Stimulated activated CD8-positive, alpha-beta memory T cell treated with anti-CD3 and anti-CD28 coated beads, Interleukin-12 subunit alpha, Interleukin-12 subunit beta, amount 100 ng/mL, for 1 hour (primary cell): Measurements from ENCODE around the gene ODF4.
"Not testable (repeated sequence)": the region's sequence is repeated elsewhere in the genome, so short reads cannot be mapped to it uniquely, and the experiment has no call there.

Source experiments
- DNase-seq: peaks from one replicate; pipeline ENCODE4 v3.0.0-alpha.2; 2020; ENCODE audit warnings: low read depth

The ODF4 gene

GRCh38 chr17:8326511-8327302, 12.9 kb upstream of the ODF4 start:
- no peak for DNase-seq

GRCh38 chr17:8327303-8327649, 12.4 kb upstream of the ODF4 start:
- DNase-seq = no peak

GRCh38 chr17:8332128-8332527, 7.5 kb upstream of the ODF4 start:
- no peak for DNase-seq

DNA sequence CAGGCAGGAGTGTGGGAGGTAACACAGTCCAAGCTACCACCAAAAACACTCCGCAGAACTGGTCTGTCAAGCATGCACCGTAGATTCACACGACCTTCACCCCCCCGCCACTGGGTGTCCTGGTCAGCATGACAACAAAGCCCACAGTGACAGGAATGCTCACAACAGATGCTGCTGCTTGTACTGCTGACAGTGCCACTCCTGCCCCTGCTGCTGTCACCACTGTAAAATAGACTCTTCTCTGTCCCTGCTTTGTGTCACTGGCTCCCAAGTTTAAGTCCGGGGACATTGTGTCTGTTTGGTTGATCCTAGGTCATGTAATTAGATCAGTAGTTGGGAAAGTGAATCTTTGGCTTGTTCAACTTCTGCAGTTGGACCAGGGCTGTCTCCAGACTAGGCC, 7.0 kb upstream of the ODF4 start:
- no peak for DNase-seq

DNA sequence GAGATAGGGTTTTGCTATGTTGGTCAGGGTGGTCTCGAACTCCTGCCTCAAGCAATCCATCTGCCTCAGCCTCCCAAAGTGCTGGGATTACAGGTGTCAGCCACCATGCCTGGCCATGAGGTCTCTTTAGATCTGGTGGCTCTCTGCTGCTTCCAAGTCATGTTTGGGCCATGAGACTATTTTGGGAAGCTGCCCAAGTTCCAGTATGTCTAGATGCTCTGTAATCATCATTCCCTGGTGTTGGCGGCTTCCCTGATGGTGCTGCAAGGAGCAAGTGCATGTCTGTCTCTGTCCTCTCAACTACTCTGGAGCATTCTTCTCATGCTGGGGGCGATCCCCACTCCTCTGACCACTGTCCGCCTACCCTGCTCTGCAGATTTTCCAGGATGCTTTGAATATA, 6.4 kb upstream of the ODF4 start:
- no peak for DNase-seq

GRCh38 chr17:8337802-8338752, 1.6 kb upstream of the ODF4 start:
- no peak for DNase-seq

- DNase-seq = no peak
Measured at GRCh38 chr17:8338753-8339140, 893 bp upstream of the ODF4 start.

DNA sequence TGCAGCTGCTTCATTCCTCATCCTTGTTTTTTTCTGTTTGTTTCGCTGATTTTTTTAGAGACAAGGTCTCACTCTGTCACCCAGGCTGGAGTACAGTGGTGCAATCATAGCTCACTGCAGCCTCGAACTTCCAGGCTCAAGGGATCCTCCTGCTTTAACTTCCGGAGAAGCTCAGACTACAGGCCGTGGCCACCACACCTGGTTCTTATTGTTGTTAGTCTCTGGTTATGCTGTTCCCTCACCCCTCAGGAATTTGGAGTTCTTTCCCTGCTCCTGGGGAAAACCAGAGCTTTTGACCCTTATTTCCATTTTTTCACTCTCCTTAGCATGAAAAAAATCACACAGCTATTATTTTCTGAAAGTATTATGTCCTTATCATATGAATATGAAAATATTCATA, 1.8 kb downstream of the ODF4 start:
- DNase-seq = no peak

DNA sequence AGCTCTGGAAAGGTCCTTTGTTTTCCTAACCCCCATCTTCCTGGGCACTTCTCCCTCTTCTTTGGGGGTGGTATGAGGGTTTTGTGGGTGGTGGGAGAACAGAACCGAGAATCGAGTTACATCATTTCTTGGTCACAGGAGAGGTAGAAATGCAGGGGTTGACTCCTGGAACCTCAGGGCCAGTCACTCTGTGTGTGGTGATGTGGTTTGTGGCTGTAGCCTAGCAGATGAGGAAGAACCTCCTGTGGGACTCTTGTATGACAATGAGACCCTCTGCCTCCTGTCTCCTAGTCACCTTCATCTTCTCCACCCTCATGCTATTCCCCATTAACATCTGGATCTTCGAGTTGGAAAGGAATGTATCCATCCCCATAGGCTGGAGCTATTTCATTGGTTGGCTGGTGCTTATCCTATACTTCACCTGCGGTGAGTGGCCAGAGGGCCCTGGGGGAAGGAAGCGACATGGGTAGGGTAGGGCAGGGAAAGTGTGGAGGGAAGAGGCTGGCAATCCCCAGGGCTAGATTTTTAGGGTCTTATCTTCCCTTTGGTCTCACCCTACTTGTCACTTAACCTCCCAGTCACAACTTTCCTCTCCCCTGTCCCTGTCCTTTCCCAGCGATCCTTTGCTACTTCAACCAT, 5.5 kb downstream of the ODF4 start:
- no peak for DNase-seq

GRCh38 chr17:8345951-8346665, 6.5 kb downstream of the ODF4 start:
- DNase-seq = no peak

- DNase-seq = not testable (repeated sequence)
Measured at GRCh38 chr17:8347001-8347400, 7.4 kb downstream of the ODF4 start.

DNA sequence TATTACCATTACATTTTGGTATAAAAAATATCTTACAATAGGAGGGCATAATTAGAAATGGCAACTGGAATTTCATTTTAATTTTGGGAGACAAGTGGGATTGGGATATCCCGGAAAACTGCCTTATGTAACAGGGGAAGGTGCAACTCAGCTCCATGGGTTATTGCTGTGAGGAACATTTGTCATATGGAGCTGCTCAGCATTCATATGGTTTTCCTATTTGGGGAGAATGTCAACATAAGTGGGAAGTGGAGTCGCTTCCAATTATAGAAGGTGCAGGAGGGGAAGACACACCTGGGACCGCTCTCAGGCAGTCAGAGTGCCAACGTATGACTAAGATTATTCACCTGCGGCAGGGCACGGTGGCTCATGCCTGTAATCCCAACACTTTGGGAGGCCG, 10.7 kb downstream of the ODF4 start:
- DNase-seq = no peak

DNA sequence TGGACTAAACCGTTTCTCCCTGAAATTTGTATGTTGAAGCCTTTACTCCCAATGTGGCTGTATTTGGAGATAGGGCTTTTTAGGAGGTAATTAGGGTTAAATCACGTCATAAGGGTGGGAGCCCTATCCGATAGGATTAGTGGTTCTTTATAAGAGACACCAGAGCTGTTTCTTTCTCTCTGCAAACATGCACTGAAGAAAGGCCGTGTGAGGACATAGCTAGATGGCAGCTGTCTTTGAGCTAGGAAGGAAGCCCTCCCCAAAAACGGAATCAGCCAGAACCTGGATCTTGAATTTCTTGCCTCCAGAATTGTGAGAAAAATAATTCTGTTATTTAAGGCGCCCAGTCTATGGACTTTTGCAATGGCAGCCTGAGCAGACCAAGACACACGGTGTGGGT, 14.1 kb downstream of the ODF4 start:
- DNase-seq = no peak

DNA sequence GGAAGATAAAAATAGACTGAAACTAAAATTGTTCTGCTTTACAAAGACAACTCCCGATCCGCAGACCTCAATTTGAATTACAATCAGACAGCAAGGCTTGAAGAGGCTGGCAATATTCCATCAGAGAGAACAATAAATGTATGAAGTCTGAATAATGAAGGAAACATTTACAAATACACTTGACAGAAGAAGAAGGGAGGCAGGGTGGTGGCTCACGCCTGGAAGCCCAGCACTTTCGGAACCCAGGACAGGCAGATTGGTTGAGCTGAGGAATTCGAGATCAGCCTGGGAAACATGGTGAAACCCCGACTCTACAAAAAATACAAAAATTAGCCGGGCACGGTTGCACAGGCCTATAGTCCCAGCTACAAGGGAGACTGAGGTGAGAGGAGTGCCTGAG, 14.6 kb downstream of the ODF4 start:
- DNase-seq = no peak

GRCh38 chr17:8357910-8358309, 18.3 kb downstream of the ODF4 start:
- DNase-seq = no peak

GRCh38 chr17:8359769-8360168, 20.1 kb downstream of the ODF4 start:
- no peak for DNase-seq

DNA sequence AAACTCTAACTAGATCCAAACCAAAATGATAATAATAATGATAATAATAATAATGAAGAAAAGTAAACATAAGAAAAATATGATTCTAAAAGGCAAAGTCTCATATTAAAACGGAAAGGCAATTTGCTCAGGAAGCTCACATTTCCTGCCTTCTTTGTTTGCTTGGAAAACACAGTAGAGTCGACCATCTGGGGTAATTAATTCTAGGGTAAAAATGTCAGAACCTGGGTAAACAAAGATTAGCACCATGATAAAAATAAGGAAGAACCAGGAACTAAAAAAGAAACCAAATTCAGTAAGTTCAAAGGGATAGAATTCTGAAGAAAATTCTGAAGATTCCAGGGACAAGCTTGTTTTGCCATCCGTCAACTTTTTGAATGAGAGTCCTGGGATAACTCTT, 20.6 kb downstream of the ODF4 start:
- no peak for DNase-seq

DNA sequence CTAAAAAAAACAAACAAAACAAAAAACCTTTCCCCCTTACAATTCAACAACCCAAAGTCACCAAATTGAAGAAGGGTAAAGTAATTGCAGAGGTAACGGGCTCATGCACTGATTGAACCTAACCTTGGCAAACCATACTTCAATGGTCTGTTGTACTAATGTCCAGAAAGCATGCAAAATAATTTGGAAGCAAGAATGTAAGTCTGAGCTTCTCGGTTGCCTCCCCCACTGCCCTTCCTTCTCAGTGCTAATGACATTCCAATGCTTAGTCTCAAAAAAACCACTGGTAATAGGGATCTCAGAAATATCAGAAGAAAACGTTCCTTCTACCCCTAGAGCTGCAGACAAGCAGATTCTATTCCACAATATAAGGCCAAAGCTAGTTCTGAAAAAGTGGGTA, 21.1 kb downstream of the ODF4 start:
- no peak for DNase-seq

GRCh38 chr17:8362651-8363332, 23.2 kb downstream of the ODF4 start:
- DNase-seq = no peak

- DNase-seq = no peak
Measured at GRCh38 chr17:8365143-8365542, 25.5 kb downstream of the ODF4 start.

GRCh38 chr17:8366231-8366630, 26.6 kb downstream of the ODF4 start:
- no peak for DNase-seq

DNA sequence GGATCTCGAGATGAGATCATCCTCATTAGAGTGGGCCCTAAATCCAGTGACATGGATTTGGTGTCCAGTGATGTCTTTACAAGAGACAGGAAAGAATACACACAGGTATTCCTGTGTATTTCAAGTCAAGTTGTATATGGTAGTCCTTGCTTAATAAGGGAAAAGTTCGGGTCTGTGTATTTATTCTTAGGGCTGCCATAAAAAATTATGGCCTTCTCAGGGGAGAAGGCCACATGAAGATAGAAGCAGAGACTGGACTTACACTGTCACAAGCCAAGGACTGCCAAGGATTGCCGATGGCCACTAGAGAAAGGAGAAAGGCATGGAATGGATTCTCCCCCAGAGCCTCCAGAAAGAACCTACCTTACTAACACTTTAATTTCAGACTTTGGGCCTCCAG, 28.6 kb downstream of the ODF4 start:
- DNase-seq = no peak
